GM19455 (cell line): ENCODE data around the gene ADAMTS2.

Source experiments
- ATAC-seq: cut with Tn5 transposase; IDR thresholded peaks from one replicate; pipeline ENCODE4 v1.9.1; 2021; ENCODE audit not compliant: unreplicated experiment

The ADAMTS2 gene

DNA sequence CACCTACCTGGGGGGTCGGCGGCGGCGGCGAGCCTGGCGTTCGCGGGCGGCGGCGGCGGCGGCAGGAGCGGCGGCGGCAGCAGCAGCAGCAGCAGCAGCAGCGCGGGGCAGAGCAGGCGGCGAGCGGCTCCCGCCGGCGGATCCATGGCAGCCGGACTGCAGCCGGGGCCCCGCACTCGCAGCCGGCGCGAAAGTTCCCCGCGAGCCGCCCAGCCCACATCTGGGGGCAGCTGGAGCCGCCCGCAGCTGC lies 153 bp downstream of the ADAMTS2 start:
- no peak for ATAC-seq

DNA sequence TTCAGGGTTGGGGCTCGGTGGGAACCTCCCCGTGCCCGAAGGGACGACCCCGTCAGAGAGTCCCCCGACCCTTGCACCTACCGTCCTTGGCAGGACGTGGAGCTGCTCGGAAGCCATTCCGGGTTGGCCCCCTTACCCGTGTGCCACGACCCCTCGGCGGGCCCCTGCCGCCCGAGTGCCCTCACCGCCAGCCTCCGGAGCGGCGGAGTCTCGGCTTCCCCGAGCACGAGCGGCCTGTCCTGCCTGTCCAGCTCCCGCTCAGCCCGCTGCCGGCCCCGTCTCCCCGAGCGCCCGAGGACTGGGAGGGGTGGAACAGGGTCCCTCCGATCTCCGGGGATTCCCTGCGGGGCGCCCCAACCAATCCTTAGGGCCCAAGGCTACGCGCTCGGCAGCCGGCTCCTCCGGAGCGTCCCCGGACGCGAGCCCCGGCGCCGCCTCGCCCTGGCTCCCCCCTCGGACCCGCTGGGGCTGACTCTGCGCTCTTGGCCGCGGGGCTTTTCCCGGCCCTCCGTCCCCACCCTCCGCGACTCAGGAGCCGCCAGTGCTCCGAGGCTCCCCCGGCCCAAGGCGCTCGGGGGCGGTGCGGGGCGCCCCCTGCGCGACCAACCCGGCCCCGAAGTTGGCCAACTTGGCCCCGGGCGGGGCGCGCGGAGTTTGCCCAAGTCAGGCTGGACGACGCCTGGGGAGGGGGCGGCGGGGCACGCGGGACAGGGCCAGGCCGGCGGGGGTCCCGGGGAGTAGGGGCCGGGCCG lies 654 bp downstream of the ADAMTS2 start:
- ATAC-seq, result no peak

DNA sequence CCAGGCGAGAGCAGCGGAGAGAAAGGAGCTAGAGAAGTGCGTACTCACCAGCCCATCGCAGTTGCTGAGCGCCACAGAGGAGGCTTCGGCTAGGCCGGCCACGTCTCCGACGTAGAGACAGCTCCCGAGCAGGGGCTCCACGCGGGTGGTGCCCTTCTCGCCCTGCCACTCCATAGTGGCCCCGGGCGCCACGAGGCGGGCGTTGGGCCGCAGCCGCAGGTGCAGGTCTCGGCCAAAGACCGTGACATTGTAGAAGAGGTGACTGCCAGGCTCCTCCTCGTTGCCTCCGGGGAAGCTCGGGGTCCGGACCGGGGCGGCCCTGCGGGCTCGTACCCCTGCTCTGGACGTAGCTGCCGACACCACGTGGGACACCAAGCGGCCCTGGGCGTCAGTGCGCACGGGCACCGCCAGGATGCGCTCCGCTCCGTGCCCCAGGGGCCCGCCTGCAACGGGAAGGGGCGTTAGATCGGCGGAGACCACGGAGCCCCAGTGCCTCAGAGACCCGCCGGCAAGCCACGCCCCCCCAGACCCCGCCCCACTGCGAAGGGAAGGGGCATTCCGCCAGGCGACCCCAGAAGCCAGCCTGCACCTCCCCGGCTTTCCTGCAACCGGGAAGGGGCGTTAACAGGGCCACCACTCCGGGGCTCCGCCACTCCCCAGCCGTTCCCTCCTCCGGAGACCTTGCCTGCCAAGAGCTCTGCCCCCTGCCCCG lies 1.4 kb downstream of the ADAMTS2 start:
- no peak for ATAC-seq

DNA sequence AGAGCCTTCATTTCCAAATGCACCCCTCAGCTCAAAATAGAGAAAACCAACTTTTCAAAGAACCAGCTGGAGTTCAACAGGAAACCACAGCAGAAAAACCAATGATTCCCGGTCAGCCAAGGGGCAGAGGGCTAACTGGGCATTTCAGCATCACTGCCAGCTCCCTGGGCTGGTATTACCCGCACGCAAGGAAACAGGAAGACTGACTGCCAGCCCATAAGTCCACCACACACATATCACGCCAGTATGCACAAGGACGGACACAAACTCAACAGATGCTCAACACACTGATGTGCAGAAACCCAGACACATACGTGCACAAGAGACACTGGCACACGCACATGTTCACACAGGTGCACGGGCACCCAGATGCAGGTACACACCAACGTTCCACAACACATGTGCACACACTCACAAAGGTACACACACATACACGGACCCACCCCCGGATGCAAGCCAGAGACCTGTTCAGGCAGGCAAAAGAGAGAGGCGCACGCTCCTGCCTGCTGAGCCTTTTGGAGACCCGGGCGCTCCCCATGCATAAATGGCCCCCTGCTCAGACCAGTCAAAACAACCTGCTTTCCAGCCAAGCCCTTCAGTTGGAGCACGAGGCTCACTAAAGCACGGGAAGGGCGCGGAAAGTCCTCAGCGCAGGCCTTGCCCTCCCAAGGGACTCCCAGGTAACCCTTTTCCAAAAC lies 2.1 kb downstream of the ADAMTS2 start:
- no peak for ATAC-seq

DNA sequence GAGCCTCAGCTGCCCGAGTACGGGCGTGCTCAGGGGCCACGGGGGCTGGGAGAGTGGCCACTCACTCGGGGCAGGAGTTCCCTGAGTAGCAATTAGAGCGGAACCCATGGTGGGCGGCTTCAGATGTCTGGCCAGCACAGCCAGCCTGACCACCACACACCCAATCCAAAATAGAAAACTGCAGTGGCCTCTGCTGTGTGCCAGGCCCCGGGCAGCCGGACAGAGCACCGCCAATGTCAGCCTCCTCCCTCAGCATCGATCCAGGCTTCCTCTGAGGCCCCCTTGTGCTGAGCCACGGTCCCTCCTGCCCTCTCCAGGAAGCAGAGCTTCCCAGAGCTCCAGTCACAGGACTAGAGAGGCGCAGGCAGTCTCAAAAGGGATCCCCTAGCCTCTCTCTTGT lies 2.7 kb downstream of the ADAMTS2 start:
- no peak for ATAC-seq

- ATAC-seq, result no peak
Measured at GRCh38 chr5:179340465-179340864, 4.8 kb downstream of the ADAMTS2 start.

DNA sequence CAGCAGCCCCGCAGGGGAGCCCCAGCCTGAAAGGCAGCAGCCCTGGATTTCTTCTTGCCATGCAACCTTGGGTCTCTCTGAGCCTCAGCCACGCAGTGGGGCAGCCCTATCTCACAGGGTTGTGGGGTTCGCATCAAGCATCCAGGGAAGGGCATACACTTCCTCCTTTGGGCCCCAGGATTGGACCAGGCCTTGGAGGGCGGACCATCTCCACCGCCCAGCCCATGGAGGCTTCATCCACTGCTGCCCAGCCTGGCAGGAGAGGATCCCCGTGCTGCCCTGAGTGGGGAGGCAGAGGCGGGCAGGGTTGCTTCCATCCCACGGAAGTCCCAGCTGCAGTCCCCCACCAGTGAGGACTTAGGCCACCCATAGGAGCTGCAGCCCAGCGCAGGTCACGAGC lies 5.3 kb downstream of the ADAMTS2 start:
- ATAC-seq, result no peak

- ATAC-seq, result no peak
Measured at GRCh38 chr5:179339081-179339480, 6.2 kb downstream of the ADAMTS2 start.

- ATAC-seq, result no peak
Measured at GRCh38 chr5:179337796-179338676, 7.2 kb downstream of the ADAMTS2 start.

GRCh38 chr5:179336871-179337795 lies 8.1 kb downstream of the ADAMTS2 start:
- no peak for ATAC-seq

GRCh38 chr5:179336126-179336870 lies 9.0 kb downstream of the ADAMTS2 start:
- ATAC-seq, result no peak

DNA sequence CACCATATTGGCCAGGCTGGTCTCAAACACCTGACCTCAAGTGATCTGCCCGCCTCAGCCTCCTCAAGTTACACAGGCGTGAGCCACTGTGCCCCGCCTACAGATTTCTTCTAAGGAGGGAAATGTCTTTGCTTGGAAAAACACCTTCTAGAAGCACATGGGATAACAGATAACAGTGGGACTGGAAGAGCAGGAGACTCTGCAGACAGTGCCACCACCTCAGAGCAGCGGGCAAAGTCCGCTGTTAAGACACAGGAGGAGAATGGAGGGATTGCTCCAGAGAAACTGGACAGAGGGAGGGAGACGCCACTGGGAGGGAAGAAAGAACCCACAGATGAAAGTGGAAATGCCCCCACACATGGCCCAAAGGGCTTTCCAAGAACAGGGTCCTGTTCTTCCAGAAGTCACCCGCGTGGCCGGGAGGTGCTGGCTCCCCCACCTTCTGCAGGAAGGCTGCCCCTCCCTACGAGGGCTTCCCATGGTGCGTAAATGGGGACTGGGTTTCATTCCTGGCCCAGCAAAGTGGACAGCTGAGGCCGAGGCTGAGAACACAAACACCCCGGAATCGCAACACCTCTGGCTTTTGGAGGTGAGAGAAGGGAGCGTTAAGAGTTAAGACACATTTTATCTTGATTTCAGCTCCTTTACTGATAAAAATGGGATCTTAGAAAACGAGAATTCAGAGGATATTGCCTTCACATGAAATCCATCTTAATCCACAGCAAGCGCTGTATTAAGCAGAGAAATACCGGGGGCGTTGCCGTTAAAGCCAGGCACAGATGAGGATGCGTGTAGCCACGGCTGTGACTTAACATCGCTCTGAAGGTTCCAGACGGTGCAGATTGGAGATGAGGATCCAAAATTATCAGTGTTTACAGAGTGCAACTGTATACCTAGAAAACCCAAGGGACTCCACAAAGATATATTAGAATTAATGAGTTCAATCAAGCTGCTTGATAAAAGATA lies 11.2 kb downstream of the ADAMTS2 start:
- ATAC-seq, result no peak

DNA sequence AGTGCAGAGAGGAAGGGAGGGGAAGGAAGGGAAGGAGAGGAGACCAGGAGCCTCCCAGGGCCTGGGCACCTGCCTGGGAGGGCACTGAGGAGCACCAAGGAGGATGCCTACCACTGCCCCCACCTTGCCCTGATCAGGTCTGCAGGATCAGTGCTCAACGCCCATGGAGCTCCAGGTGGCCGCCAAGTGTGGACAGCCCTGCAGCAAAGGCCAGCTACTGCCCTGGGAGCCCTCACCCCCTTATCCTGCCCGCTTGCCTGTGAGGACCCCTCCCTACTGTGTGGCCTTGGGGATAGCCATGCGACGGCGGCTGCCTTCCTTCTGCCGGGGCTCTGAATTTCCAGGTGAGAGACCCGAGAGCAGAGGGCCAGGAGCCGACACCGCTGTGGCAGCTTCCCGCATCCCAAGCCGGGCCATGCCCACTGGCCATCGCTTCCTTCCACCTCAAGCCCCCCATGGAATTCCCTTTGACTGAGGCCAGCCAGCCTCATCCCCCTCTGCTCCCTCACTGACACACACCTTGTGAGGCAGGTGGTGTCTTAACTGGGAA lies 12.4 kb downstream of the ADAMTS2 start:
- ATAC-seq, result no peak

- ATAC-seq, result no peak
Measured at GRCh38 chr5:179331591-179332375, 13.5 kb downstream of the ADAMTS2 start.

GRCh38 chr5:179330186-179330900 lies 14.9 kb downstream of the ADAMTS2 start:
- ATAC-seq, result no peak

GRCh38 chr5:179328291-179328690 lies 17.0 kb downstream of the ADAMTS2 start:
- no peak for ATAC-seq
